Activated CD8-positive, alpha-beta memory T cell treated with anti-CD3 and anti-CD28 coated beads, Interleukin-2, amount 50 U/mL, for 24 hours (primary cell): ENCODE results near the gene GSDME.

Experiments
- DNase-seq: peaks from one replicate; pipeline ENCODE4 v3.0.0-alpha.2; 2020; ENCODE audit errors: extremely low read depth

The GSDME gene

GRCh38 chr7:24769851-24770250 is 12.6 kb upstream of the GSDME start:
- DNase-seq: no peak

DNA sequence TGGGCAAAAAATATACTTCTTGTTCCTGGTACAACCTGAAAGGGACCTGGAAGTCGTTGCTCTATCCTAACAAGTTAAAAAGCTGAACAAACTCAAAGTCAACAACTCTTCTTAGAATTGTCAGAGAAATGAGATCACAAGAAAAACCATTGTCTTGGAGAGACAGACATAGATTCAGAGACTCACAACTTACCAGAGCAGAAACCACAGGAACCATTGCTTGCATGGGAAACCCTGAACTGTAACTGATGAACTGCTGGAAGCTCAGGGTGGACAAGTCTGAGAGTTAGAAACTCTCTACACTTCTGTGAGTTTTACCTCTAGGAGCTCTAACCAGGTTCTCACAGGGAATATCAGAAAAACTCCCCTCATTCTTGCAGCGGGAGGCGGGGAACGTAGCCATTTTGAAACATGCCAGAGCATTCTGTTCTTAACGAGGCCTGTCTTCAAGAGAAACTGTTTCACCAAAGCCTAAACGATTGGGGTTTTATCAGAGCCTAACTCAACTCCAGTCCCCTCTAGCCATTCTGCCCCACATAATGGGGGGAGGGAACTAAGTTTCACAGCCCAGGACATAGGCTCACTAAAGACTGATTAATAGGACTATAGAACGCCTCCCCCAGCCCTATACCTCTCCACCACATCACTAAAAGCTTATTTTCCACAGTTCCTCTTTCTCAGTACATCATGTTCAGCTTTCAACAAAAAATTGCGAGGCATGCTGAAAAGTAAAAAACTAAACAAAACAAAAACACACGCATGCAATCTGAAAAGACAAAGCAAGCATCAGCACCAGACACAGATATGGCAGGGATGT is 12.0 kb upstream of the GSDME start:
- DNase-seq: no peak

- DNase-seq: no peak
Measured at GRCh38 chr7:24767878-24768569, 10.8 kb upstream of the GSDME start.

GRCh38 chr7:24764972-24765744 is 7.9 kb upstream of the GSDME start:
- DNase-seq: no peak

- no peak for DNase-seq
Measured at GRCh38 chr7:24764011-24764410, 6.7 kb upstream of the GSDME start.

DNA sequence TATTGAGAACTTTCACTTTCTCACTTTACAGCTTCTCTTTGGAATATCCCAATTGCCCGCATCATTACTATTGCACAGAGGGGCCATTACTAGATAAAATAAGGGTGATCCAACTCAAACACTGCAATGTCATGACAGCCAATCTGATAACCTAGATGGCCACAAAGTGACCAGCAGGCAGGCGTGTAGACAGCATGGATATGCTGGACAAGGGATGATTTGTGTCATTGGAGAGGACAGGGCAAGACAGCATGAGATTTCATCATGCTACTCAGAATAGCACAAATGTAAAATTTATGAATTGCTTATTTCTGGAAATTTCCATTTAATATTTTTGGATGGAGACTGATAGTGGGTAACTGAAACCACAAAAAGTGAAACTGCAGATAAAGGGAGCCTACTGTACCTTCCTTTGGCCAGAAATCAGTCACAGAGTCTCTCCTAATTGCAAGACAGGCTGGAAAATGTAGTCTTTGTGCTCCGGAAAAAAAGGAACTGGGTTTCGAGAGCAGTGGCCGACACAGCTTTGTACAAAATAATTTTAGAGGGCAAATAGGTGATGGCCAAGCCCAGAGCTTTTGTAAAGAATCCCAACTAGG is 6.1 kb upstream of the GSDME start:
- DNase-seq: no peak

- no peak for DNase-seq
Measured at GRCh38 chr7:24762771-24763170, 5.5 kb upstream of the GSDME start.

DNA sequence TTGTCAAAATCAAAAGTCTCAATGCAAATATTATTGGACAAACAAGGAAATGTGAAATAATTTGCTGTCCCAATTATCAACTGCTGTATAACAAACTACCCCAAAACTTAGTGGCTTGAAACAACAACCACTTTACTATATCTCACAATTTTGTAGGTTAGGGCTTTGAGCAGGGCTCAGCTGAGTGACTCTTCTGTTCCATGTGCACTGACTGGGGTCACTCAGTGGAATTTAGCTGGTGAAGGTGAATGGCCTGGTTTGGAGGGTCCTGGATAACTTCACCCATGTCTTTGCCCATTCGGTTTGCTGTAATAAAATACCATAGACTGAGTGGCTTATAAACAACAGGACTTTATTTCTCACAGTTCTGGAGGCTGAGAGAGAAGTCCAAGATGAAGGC is 3.7 kb upstream of the GSDME start:
- DNase-seq: no peak

- DNase-seq: no peak
Measured at GRCh38 chr7:24756545-24757352, 515 bp downstream of the GSDME start.

- DNase-seq: no peak
Measured at GRCh38 chr7:24755541-24756407, 1.5 kb downstream of the GSDME start.

DNA sequence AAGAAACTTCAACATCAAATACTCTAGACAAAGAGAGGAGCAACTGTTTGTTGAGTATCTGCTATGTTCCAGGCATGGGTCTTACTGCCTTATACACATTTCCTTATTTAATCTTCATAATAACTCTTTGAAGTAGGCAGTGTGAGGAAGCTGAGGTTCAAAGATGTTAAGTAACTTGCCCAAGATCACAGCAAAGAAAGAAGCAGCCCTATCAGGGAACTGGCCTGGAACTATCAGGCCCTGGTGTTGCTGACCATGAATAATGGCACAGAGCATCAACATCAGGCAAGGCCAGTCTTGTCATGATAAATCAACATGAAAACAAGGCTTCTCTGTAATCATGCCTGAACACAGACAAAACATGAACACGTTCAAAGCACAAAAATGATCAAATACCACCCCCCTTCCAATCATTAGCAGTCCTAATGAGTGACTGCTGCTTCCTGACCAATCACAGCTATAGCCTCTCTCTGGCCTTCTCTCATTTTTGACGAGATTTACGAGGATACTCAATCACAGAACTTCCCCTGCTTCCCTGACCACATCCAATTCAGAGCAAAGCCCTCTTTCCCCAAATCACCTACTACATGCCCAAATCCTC is 2.3 kb downstream of the GSDME start:
- DNase-seq: no peak

GRCh38 chr7:24752073-24752800 is 5.0 kb downstream of the GSDME start:
- DNase-seq: no peak

DNA sequence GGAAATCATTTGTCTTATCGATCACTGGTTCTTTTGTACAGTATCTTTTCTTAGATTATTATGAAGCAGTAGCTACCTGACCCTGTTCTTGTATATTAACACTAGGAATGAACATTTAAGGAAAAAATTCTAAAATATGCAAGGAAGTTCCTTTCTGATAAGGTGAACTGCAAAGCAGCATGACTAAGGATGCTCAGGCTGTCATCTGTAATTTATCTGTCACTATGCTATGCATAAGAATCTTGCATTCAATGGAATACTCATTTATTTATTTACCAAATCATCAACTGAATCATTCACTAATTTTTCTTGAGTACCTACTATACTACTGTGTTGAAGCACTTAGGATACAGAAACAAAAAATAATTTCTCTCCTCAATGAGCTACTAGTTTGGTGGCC is 5.8 kb downstream of the GSDME start:
- no peak for DNase-seq

GRCh38 chr7:24750441-24751055 is 6.7 kb downstream of the GSDME start:
- DNase-seq: no peak

DNA sequence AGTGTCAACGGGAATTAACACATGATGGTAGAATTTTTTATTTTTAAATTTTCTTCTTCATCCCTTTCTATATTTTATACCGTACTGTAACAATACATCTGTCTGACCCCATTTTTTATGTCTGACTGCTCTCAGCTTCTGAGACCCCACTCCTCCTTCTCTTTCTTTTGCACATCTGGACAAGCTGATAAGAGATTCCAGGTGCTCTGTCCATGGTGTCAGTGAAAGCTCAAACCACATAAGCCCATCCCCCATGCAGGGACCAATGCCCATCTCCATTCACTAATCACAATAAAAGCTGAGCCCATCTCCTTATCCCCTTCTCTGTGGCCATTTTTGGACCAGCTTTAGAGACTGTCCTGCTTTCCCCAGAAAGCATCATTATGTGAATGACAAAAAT is 8.7 kb downstream of the GSDME start:
- no peak for DNase-seq

GRCh38 chr7:24745355-24745754 is 11.9 kb downstream of the GSDME start:
- DNase-seq: no peak

GRCh38 chr7:24743471-24743870 is 13.8 kb downstream of the GSDME start:
- no peak for DNase-seq

- no peak for DNase-seq
Measured at GRCh38 chr7:24742506-24743162, 14.6 kb downstream of the GSDME start.
